DMS79 (cell line): ENCODE results near the gene KYNU.
"Not testable (repeated sequence)": the region's sequence is repeated elsewhere in the genome, so short reads cannot be mapped to it uniquely, and the experiment has no call there.

Experiments
- DNase-seq: peaks from one replicate; lab custom pipeline; 2025; lab: John Stamatoyannopoulos, UW

The KYNU gene

DNA sequence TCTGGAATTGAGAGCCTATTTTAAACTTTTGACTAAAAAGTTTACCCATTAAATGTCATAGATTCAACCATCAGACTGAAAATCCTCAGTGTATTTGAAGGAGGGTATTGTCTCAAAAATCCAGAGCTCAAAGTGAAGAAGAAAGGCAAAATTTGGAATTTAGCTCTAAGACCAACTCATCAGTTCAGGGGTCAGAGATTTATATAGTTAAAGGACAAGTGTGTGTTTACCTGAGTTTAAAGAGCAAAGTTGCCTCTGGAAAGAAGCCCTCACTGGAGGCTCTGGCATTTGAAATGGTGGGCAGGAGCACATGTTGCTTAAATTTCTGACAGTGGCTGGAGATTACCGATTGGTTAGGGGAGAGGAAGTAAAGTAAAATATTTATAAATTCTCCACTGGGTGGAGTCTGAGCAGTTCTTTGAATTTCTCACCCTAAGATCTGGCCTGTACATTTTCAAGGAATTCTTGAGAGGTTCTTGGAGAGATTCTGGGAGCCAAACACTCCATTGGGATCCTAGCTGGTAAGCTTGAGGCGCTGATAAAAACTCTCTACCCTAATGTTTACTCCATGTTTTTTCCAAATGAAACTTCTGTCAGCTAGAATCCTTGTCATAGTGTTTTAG, at the start of gene KYNU:
TSS of gene KYNU (plus strand) at position 449 of the 623 bp plus-strand sequence. CDS start 7,704 bp downstream, outside the sequence.
- no peak for DNase-seq

DNA sequence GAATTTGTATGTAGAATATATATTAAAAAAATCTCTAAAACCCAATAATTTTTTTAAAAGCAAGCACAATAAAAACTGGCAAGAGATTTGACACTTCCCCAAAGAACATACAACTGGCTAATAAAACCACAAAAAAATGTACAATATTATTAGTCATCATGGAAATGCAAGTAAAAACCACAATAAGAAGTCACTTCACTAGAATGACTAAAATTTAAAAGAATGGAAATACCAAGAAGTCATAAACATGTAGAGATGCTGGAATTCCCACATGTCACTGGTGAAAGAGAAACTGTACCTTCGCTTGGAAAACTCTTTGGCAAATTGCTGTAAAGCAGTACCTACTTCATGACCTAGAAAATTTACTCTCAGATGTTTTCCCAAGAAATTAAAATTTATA, 43.4 kb upstream of the KYNU start:
- DNase-seq: no peak

GRCh38 chr2:142840436-142840835, 37.0 kb upstream of the KYNU start:
- DNase-seq: no peak

- DNase-seq: no peak
Measured at GRCh38 chr2:142841788-142842187, 35.7 kb upstream of the KYNU start.

DNA sequence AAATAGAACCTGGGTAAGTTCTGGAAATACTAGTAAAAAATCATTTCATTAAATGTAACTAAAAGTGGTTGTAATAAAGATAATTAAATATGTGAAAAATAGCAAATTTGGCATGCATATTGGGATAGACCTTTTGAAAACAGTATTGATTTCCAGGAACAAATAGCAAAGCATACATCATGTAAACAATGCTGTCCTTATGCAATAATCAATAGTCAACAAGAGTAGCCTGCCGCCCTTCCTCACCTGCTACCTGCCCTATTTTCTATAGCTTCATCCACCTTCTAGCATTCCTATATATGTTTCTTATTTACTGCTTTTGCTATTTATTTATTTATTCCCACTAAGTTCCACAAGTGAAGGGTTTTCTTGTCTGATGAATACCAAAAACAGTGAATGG, 35.1 kb upstream of the KYNU start:
- no peak for DNase-seq

DNA sequence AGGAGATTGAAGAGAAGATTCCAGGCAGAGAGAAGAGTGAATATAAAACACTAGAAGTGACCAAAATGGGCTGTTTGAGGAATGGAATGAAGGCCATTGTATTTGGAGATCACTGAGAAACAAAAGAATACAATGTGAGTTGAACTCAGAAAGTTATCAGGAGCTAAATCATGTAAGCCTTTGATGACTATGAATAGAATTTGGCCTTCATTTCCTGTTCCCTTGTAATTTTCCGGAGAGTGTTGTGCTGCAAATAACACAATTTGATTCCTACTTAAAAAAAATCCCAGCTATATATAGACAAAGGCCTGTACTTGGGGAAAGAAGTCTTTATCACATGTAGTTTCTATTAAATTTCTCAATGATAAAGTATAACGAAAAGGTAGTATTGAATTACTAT, 33.7 kb upstream of the KYNU start:
- no peak for DNase-seq

GRCh38 chr2:142848023-142848606, 29.3 kb upstream of the KYNU start:
- DNase-seq: no peak

GRCh38 chr2:142849820-142850219, 27.6 kb upstream of the KYNU start:
- no peak for DNase-seq

- no peak for DNase-seq
Measured at GRCh38 chr2:142853912-142854311, 23.6 kb upstream of the KYNU start.

DNA sequence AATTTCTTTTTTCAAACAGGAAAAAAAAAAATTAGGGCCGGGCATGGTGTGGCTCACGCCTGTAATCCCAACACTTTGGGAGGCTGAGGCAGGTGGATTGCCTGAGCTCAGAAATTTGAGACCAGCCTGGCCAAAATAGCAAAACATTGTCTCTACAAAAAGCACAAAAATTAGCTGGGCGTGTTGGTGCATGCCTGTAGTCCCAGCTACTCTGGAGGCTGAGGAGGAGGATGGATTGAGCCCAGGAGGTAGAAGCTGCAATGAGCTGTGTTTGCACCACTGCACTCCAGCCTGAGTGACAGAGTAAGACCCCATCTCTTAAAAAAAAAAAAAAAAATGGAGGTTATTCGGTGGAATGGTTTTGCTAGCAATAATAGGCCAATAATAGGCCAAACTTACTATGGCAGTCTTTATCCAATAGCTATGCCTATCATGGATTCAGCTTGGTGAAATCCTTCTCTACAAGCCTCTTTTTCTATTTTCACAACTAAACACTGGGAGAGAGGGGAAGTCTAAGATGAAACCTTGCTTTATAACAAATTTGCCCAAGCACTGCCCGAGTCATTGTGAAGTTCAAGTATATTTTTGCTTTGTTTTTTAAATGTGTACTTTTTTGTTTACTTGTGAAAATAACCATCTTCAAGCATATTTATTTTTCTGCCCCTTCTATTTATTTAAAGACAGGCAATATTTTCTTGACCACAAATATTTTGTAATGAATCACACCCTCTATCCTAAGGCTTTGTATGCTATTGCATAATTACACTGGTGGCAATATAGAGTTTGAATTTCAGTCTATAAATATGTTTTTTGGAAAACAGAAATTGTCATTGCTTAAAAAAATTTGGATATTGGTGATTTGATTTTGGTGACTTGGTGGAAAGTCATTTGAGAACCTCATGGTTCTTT, 20.0 kb upstream of the KYNU start:
- no peak for DNase-seq

DNA sequence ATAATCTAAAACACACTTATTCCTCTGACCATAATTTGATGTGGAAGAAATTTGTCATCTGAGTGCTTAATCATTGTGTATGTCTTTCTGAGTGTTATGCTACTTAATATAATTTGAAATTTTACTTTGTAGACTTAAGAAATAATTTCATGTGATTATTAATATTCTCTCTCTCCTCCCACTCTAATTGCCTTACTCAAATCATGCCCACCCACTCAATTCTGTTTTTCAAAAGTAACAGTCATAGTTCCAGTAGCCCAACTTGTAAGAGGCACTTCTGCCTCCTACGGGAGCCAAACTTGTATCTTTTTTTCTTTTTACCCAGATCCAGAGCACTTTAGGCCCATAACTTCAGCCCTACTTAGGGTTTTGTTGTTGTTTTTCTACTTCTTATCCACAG, 18.5 kb upstream of the KYNU start:
- DNase-seq: no peak

DNA sequence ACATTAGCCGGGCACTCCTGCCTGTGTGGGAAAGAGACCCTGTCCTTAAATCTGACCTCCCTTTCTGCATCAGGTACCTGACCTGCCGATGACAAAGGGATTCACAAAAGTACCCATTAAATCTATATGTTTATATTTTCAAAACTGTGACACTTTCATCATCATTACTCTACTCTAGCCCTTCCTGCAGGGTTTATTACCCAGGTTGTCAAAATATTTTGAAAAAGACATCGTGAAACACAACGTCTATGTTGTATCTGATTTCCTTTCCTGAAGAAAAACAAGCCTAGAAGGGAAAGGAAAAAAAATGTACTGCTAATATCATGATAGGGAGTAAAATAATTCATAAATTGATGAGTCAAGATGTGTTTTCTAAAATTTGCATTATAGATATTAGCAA, 15.2 kb upstream of the KYNU start:
- DNase-seq: no peak

DNA sequence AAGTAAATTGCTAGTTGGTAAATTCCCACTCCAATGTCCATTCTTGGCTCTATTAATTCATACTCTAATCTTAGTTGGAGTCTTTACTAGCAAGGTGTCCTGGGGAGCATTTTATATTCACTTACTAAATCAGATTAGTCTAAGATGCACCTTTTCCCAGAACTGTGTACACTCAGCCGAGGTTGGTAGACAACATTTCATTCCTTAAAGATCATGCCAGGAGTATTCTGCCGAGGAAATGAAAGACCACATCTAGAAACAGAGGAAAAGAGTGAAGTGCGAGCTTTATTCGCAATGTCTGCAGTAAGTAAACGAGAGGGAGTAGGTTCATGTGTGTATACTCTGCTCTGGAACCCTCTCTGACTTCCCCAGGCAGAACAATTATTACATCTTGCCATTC, 14.6 kb upstream of the KYNU start:
- DNase-seq: no peak

DNA sequence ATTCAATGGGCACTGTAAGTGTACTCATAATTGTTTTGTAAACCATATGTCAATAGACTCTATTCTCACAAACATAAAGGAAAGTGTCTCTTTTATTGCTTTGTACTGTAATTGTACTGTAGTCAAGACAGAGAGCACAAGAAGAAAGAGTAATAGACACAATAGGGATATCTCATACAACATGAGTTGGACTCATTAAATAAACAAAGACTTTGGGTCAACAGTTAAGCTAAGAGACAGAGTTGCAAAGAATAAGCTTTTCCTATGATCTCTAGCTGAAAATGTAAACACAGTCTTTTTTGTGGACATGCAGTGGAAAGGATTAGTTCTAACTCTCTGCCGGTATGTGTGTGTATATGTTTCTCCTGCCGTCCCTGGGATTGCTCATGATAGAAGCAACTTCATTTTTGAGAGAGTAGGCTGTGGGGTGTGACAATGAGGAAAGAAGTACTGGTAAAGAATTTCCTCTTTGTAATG, 13.9 kb upstream of the KYNU start:
- DNase-seq: no peak

GRCh38 chr2:142864605-142865004, 12.9 kb upstream of the KYNU start:
- not testable (repeated sequence) for DNase-seq

GRCh38 chr2:142865924-142866323, 11.5 kb upstream of the KYNU start:
- no peak for DNase-seq

DNA sequence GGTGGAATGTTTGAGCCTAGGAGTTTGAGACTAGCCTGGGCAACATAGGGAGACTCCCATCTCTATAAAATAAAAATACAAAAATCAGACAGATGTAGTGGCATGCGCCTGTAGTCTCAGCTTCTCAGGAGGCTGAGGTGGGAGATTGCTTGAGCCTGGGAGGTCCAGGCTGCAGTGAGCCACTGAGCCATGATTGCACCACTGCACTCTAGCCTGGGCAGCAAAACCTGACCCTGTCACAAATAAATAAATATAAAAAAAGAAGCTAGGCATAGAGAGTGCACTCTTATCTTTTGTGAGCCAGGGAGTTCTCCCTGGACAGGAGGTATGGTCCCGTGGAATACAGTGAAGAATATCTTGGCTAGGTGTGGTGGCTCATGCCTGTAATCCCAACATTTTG, 11.0 kb upstream of the KYNU start:
- no peak for DNase-seq

DNA sequence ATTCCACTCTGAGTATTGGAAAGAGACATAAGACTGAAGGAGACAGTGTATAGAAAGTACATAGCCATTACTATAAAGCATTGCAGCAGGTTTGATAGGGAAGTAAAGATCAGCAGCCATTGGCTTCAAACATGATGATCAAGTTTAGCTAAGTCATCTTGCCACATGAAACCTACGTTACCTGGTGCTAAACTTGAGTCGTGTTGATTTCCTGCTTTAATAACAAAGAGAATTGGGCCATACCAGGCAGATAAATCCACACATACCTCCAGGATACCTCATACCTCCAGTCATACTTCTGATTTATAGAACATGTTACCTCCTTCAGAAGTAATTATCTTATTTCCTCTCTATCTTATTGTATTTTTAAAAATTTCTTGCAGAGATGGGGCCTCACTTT, 10.3 kb upstream of the KYNU start:
- no peak for DNase-seq

GRCh38 chr2:142868229-142868762, 9.2 kb upstream of the KYNU start:
- no peak for DNase-seq

DNA sequence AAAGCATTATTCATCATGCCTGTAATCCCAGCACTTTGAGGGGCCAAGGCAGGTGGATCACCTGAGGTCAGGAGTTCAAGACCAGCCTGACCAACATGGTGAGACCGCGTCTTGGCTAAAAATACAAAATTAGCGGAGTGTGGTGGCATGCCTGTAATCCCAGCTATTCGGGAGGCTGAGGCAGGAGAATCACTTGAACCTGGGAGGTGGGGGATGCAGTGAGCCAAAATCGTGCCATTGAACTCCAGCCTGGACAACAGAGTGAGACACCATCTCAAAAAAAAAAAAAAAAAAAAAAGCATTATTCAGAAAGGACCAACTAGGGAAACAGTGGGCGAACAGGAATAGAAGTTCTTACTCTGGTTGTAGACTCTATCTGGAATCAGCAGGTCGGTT, 8.4 kb upstream of the KYNU start:
- DNase-seq: not testable (repeated sequence)

- DNase-seq: no peak
Measured at GRCh38 chr2:142869461-142870106, 7.9 kb upstream of the KYNU start.

DNA sequence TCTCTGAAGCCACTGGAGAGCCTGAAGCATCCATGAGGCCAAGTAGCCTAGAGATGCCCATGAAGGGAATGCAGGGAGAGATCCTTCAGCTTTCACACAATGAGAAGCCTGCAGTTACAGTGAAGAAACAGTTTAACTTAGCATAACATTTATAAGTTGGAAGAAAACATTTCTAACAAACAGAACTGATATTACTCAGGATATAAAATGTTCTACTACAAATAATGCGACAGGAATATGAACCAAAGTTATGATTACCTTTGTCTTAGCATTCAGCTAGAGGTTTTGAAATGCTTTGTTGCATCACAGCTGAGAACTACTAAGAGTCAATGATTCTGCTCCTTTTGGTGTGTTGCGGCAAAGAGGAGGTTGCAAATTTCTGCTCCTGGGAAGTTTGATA, 6.9 kb upstream of the KYNU start:
- no peak for DNase-seq
